Heart left ventricle (tissue), 13 donors: ENCODE measurements around the gene DEAF1.

ENCODE experiments used
- POLR2A ChIP-seq, 2 donors: fragments of 450-650 bp; IDR thresholded peaks; one replicate each; pipeline ENCODE4 v1.6.1; 2017; ENCODE audit warnings: antibody characterized with exemption in 2 of 2, mild to moderate bottlenecking in 2 of 2, moderate library complexity in 2 of 2
- TF ChIP-seq, protein P1 (sequence below), 12 donors: fragments of 200-600 bp; sonication (generic) in 4 of 12; IDR thresholded peaks; one replicate each; pipeline versions ENCODE4 v1.5.0 to v1.8.0; 2018 to 2022; ENCODE audit warnings: antibody characterized with exemption in 12 of 12, mild to moderate bottlenecking in 5 of 12
- donor health status: ischemic (EF 13 %, LVEDD 7.1; RV severe dilation, severe dysfunction).
- donor health status: DM: no; HTN: yes; CAD: no.
- donor health status: DM: no; HTN: no; CAD: no.
- donor health status: ischemic (EF 25% LVEDD 6.9; RV normal size, moderate dysfunction).
- donor health status: ischemic (EF 25% LVEDD 5.7; RV mildly dilated, moderate dysfunction).
- donor health status: ischemic (EF 35%, LVEDD 5.7; RV mildly dilated, moderate dysfunction).
- donor health status: nonischemic (EF 11% LVEDD 7.7; RV severe dilation, severe dysfunction).
- donor health status: DM: yes; HTN: yes; CAD: no.
- donor health status: PGD.
- donor health status: ischemic (EF 29% LVEDD 5.4; RV normal size, mild dysfunction).
- donor health status: nonischemic (EF 23%, LVEDD 6.1; RV moderate dilation, normal function).

- no peak for TF ChIP-seq POLR2A (IDR thresholded peaks at IDR 0.05)
- TF ChIP-seq, protein P1, sequence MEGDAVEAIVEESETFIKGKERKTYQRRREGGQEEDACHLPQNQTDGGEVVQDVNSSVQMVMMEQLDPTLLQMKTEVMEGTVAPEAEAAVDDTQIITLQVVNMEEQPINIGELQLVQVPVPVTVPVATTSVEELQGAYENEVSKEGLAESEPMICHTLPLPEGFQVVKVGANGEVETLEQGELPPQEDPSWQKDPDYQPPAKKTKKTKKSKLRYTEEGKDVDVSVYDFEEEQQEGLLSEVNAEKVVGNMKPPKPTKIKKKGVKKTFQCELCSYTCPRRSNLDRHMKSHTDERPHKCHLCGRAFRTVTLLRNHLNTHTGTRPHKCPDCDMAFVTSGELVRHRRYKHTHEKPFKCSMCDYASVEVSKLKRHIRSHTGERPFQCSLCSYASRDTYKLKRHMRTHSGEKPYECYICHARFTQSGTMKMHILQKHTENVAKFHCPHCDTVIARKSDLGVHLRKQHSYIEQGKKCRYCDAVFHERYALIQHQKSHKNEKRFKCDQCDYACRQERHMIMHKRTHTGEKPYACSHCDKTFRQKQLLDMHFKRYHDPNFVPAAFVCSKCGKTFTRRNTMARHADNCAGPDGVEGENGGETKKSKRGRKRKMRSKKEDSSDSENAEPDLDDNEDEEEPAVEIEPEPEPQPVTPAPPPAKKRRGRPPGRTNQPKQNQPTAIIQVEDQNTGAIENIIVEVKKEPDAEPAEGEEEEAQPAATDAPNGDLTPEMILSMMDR (IDR thresholded peaks at IDR 0.05), result no peak
These were observed 13.5 kb upstream of the DEAF1 start for GRCh38 chr11:708511-708910.
